ENCODE measurements around the gene ZFC3H1.

- TF ChIP-seq, protein P1, sequence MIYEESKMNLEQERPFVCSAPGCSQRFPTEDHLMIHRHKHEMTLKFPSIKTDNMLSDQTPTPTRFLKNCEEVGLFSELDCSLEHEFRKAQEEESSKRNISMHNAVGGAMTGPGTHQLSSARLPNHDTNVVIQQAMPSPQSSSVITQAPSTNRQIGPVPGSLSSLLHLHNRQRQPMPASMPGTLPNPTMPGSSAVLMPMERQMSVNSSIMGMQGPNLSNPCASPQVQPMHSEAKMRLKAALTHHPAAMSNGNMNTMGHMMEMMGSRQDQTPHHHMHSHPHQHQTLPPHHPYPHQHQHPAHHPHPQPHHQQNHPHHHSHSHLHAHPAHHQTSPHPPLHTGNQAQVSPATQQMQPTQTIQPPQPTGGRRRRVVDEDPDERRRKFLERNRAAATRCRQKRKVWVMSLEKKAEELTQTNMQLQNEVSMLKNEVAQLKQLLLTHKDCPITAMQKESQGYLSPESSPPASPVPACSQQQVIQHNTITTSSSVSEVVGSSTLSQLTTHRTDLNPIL (CRISPR knock-in tag; IDR thresholded peaks at IDR 0.05), result no peak
- TF ChIP-seq ARNT (IDR thresholded peaks at IDR 0.05), result no peak
- no peak for TF ChIP-seq EZH2 (IDR thresholded peaks at IDR 0.05; ENCODE audit: borderline replicate concordance, low read depth, low read length)
- no peak for TF ChIP-seq RBM17 (IDR thresholded peaks at IDR 0.05; ENCODE audit: borderline replicate concordance, low read depth, low read length)
- TF ChIP-seq LARP7 (IDR thresholded peaks at IDR 0.05), result no peak
- no peak for TF ChIP-seq RB1 (IDR thresholded peaks at IDR 0.05; ENCODE audit: low read depth)
- no peak for TF ChIP-seq SMAD1 (IDR thresholded peaks at IDR 0.05; ENCODE audit: low read depth, low read length, partially characterized antibody)
- TF ChIP-seq SIN3B (IDR thresholded peaks at IDR 0.05; ENCODE audit: low read depth), result no peak
- TF ChIP-seq, protein P2, sequence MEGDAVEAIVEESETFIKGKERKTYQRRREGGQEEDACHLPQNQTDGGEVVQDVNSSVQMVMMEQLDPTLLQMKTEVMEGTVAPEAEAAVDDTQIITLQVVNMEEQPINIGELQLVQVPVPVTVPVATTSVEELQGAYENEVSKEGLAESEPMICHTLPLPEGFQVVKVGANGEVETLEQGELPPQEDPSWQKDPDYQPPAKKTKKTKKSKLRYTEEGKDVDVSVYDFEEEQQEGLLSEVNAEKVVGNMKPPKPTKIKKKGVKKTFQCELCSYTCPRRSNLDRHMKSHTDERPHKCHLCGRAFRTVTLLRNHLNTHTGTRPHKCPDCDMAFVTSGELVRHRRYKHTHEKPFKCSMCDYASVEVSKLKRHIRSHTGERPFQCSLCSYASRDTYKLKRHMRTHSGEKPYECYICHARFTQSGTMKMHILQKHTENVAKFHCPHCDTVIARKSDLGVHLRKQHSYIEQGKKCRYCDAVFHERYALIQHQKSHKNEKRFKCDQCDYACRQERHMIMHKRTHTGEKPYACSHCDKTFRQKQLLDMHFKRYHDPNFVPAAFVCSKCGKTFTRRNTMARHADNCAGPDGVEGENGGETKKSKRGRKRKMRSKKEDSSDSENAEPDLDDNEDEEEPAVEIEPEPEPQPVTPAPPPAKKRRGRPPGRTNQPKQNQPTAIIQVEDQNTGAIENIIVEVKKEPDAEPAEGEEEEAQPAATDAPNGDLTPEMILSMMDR (IDR thresholded peaks at IDR 0.05 in 2 of 3, conservative IDR thresholded peaks at IDR 0.05 in 1 of 3; ENCODE audit: insufficient read depth in 2 of 3, low read depth in 1 of 3, low read length in 3 of 3), result no peak
- TF ChIP-seq THRA (IDR thresholded peaks at IDR 0.05), result no peak
- no peak for TF ChIP-seq AFF1 (IDR thresholded peaks at IDR 0.05; ENCODE audit: low read depth in 1 of 2, partially characterized antibody in 2 of 2)
- TF ChIP-seq SREBF2 (CRISPR knock-in tag; IDR thresholded peaks at IDR 0.05), result no peak
Observed at GRCh38 chr12:71584356-71584755, 79.3 kb downstream of the ZFC3H1 start.

Measured in K562 (cell line).